Measurements from ENCODE around the gene CDKL5.

- TF ChIP-seq CTCF (IDR thresholded peaks at IDR 0.05) (no peak), POLR2AphosphoS5 (IDR thresholded peaks at IDR 0.05) (no peak), POLR2A (IDR thresholded peaks at IDR 0.05) (no peak), EP300 (IDR thresholded peaks at IDR 0.05) (no peak)
Measured at GRCh38 chrX:18624599-18624998, 199.2 kb downstream of the CDKL5 start.
